Measurements from ENCODE around the gene GABRB3.

- TF ChIP-seq POLR2A (IDR thresholded peaks at IDR 0.05) = no peak
- TF ChIP-seq, protein P1, sequence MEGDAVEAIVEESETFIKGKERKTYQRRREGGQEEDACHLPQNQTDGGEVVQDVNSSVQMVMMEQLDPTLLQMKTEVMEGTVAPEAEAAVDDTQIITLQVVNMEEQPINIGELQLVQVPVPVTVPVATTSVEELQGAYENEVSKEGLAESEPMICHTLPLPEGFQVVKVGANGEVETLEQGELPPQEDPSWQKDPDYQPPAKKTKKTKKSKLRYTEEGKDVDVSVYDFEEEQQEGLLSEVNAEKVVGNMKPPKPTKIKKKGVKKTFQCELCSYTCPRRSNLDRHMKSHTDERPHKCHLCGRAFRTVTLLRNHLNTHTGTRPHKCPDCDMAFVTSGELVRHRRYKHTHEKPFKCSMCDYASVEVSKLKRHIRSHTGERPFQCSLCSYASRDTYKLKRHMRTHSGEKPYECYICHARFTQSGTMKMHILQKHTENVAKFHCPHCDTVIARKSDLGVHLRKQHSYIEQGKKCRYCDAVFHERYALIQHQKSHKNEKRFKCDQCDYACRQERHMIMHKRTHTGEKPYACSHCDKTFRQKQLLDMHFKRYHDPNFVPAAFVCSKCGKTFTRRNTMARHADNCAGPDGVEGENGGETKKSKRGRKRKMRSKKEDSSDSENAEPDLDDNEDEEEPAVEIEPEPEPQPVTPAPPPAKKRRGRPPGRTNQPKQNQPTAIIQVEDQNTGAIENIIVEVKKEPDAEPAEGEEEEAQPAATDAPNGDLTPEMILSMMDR (IDR thresholded peaks at IDR 0.05) = no peak
Measured at GRCh38 chr15:26773067-26773877, 406 bp upstream of the GABRB3 start.
